PC-9 (cell line): ENCODE results near the gene CNNM4. TPM values are rescaled to one million over a fixed set of nuclear protein-coding genes. Genes with fewer than 3 reads are reported as not detected.

ENCODE experiments used
- BruUV-seq: library from RNA; stranded (reverse); fragments of 400-500 nt; replicated peaks from 2 replicates; lab custom pipeline; 2021; lab: Mats Ljungman, UMichigan
- CTCF ChIA-PET: fragments of 300-600 bp; sonication (Branson Sonifier 250); formaldehyde crosslinking; loops from one replicate; lab custom pipeline; 2022; ENCODE audit warnings: antibody characterized with exemption; lab: Charles Lee
- POLR2A ChIA-PET: fragments of 300-600 bp; sonication (Branson Sonifier 250); formaldehyde crosslinking; loops from one replicate; lab custom pipeline; 2022; ENCODE audit warnings: antibody characterized with exemption; ENCODE audit not compliant: unreplicated experiment; lab: Charles Lee
- DNase-seq, 2 experiments: peaks; one replicate each; pipeline versions ENCODE4 v3.0.0 to v3.0.0-alpha.2; 2015 to 2022; ENCODE audit warnings: mixed read lengths in 1 of 2
- H2AFZ ChIP-seq: fragments of 200-600 bp; sonication (generic); 2 replicates; pipeline ENCODE4 v1.8.1; 2017; ENCODE audit warnings: antibody characterized with exemption
- H3F3A ChIP-seq: fragments of 200-600 bp; sonication (generic); 2 replicates; pipeline ENCODE4 v1.8.1; 2017; ENCODE audit warnings: antibody characterized with exemption, mild to moderate bottlenecking, low read depth; ENCODE audit not compliant: insufficient read depth
- H3K27ac ChIP-seq: fragments of 200-600 bp; sonication (generic); 2 replicates; pipeline ENCODE4 v1.6.1; 2016; ENCODE audit warnings: mixed run types
- H3K27me3 ChIP-seq: fragments of 200-600 bp; sonication (generic); 2 replicates; pipeline ENCODE4 v1.6.1; 2016; ENCODE audit warnings: low read depth, mixed run types; ENCODE audit not compliant: insufficient read depth
- H3K36me3 ChIP-seq: fragments of 200-600 bp; sonication (generic); 2 replicates; pipeline ENCODE4 v1.6.1; 2016; ENCODE audit warnings: low read depth, mixed run types
- H3K4me1 ChIP-seq: fragments of 200-600 bp; sonication (generic); replicated peaks from 2 replicates; pipeline ENCODE4 v1.6.1; 2016; ENCODE audit warnings: mixed run types; ENCODE audit not compliant: insufficient read depth
- H3K4me2 ChIP-seq: fragments of 200-600 bp; sonication (generic); 2 replicates; pipeline ENCODE4 v1.6.1; 2017; ENCODE audit warnings: mixed run types
- H3K4me3 ChIP-seq: fragments of 200-600 bp; sonication (generic); 2 replicates; pipeline ENCODE4 v1.6.1; 2016; ENCODE audit warnings: mixed run types
- H3K79me2 ChIP-seq: fragments of 200-600 bp; sonication (generic); 2 replicates; pipeline ENCODE4 v1.6.1; 2017; ENCODE audit warnings: low read depth, mixed run types
- H3K9me2 ChIP-seq: fragments of 200-600 bp; sonication (generic); 2 replicates; pipeline ENCODE4 v1.8.1; 2017; ENCODE audit warnings: mild to moderate bottlenecking; ENCODE audit not compliant: insufficient read depth
- H3K9me3 ChIP-seq: fragments of 200-600 bp; sonication (generic); 2 replicates; pipeline ENCODE4 v1.8.1; 2016; ENCODE audit warnings: low read depth; ENCODE audit not compliant: insufficient read depth
- H4K20me1 ChIP-seq: fragments of 200-600 bp; sonication (generic); 2 replicates; pipeline ENCODE4 v1.8.1; 2017; ENCODE audit not compliant: insufficient read depth
- CTCF ChIP-seq: fragments of 200-600 bp; sonication (generic); conservative IDR thresholded peaks from 2 replicates; pipeline ENCODE4 v1.6.1; 2017; ENCODE audit warnings: mixed run types, antibody characterized with exemption, mild to moderate bottlenecking, moderate library complexity
- EZH2 ChIP-seq: fragments of 200-600 bp; sonication (generic); IDR thresholded peaks from 2 replicates; pipeline ENCODE4 v1.8.0; 2017; ENCODE audit warnings: antibody characterized with exemption, low read depth
- intact Hi-C: fragments of 100-400 bp; cut with micrococcal nuclease; formaldehyde crosslinking; loops from one replicate; pipeline ENCODE4 v1.10.0; 2022; ENCODE audit not compliant: unreplicated experiment
- total RNA-seq: library from RNA; stranded (reverse); gene quantifications from 2 replicates; pipeline ENCODE4 v1.2.3, GENCODE V29; 2021

The CNNM4 gene
- total RNA-seq, 1 experiment from 2014 or later = 31.4 TPM

- Histone ChIP-seq H4K20me1 (no peaks in the 10 kb centered on the region), H3K4me3 (no peak overlapping the region), H3K27ac (no peak overlapping the region), H3K9me2 (no peaks in the 10 kb centered on the region), H3K4me1 (no peaks in the 10 kb centered on the region), H3K4me2 (no peak overlapping the region), H3K79me2 (no peaks in the 10 kb centered on the region), H3K27me3 (no peaks in the 10 kb centered on the region), H3F3A (no peaks in the 10 kb centered on the region; the same call in 1 of the 2 replicates), H3K36me3 (no peaks in the 10 kb centered on the region), H3K9me3 (no peaks in the 10 kb centered on the region), H2AFZ (no peak overlapping the region)
- ChIA-PET CTCF (interaction anchor here (0.5 to 0.6 kb wide), 3 partner anchors 10 to 439 kb away, joined by 3 to 14 read pairs (median 3); no protein-coding TSS in a partner anchor), POLR2A (no interaction called here)
- DNase-seq = no peak
- no TSS peak for BruUV-seq
- intact Hi-C loops = no loop called here
- no peak for TF ChIP-seq CTCF
- TF ChIP-seq EZH2 = no peak
Measured at GRCh38 chr2:96844405-96844808, 83.7 kb downstream of the CNNM4 start.

GRCh38 chr2:96846825-96847224 is 86.1 kb downstream of the CNNM4 start:
- no peak for TF ChIP-seq CTCF
- no peak for TF ChIP-seq EZH2
- Histone ChIP-seq H3K27me3 (no peaks in the 10 kb centered on the region), H3K27ac (no peak overlapping the region), H3K4me3 (no peak overlapping the region), H3K36me3 (no peaks in the 10 kb centered on the region), H3K9me3 (no peaks in the 10 kb centered on the region), H4K20me1 (no peaks in the 10 kb centered on the region), H3K9me2 (no peaks in the 10 kb centered on the region), H3K4me2 (no peak overlapping the region), H3K79me2 (no peaks in the 10 kb centered on the region), H3F3A (no peaks in the 10 kb centered on the region; the same call in 1 of the 2 replicates), H2AFZ (no peak overlapping the region), H3K4me1 (no peaks in the 10 kb centered on the region)
- BruUV-seq = no TSS peak
- intact Hi-C loops = no loop called here
- no peak for DNase-seq
- POLR2A ChIA-PET = interaction anchor here (0.7 kb wide), 1 partner anchor 512 kb away, joined by 4 read pairs; no protein-coding TSS in a partner anchor
- CTCF ChIA-PET = no interaction called here

- Histone ChIP-seq H4K20me1 (no peaks in the 10 kb centered on the region), H3K9me3 (no peaks in the 10 kb centered on the region), H3K27ac (no peak overlapping the region), H3K79me2 (no peaks in the 10 kb centered on the region), H3K9me2 (no peaks in the 10 kb centered on the region), H3K4me3 (no peak overlapping the region), H3K4me2 (no peak overlapping the region), H3K36me3 (no peaks in the 10 kb centered on the region), H3F3A (no peaks in the 10 kb centered on the region; the same call in 1 of the 2 replicates), H3K27me3 (no peaks in the 10 kb centered on the region), H2AFZ (no peak overlapping the region), H3K4me1 (no peaks in the 10 kb centered on the region)
- no peak for TF ChIP-seq CTCF
- no peak for TF ChIP-seq EZH2
- POLR2A ChIA-PET = interaction anchor here (0.7 kb wide), 2 partner anchors 513 to 836 kb away, joined by 3 to 4 read pairs; no protein-coding TSS in a partner anchor
- intact Hi-C loops = no loop called here
- CTCF ChIA-PET = no interaction called here
- no peak for DNase-seq
- BruUV-seq = no TSS peak
Measured at GRCh38 chr2:96847586-96847985, 86.9 kb downstream of the CNNM4 start.
